ENCODE results near the gene GUCA2B.

GUCA2B gene

DNA sequence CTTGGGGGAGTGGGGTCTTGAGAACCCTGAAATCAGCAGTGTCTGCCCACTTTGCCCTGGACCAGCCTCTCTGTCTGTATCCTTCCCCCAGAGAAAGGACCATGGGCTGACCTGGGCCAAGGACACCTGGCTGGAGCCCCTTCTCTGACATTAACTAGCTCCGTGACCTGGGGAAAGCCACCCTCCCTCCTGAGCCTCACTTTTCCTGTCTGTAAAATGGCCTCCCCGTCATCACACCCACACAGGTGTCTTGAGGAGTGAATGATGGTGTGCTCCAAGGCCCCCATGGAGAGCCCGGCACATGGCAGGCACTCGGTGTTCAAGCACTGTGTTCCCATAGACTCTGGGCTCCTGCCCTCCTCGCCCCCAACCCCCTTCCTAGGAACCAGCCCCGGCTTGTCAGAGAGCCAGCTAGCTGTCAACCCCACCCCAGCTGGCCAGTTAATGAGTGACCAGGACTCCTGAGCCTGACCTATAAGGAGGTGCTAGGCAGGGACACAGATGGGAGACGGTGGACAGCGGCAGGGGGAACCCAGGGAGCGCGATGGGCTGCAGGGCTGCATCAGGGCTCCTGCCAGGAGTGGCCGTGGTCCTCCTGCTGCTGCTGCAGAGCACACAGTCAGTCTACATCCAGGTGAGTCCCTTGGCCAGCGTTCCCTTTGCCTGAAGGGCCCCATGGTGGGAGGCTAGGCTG is at the start of gene GUCA2B:
GUCA2B (plus strand) TSS at position 504 of the 694 bp plus-strand sequence; CDS start at position 545, 41 bp downstream.
- DNase-seq (ENCODE audit: low read depth in 1 of 2, low spot score in 1 of 2), result no peak

DNA sequence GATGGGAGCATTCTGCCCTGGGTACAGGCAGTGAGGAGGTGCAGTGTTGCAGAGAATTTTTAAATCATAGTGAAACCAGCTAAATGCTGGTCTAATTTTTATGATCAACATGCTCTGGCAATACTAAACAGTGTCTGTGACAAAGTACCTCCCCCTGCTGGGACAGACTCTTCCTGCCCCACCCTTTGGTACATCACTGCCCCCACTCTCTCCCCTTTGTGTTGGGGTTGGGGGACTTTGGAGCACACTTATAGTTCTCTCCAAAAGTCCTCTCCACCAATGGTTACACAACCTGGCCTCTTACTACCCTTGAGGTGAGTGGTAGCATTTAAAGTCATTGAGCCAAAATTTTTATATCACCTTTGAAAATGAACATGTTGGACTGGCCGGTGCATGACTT is 48.2 kb upstream of the GUCA2B start:
- no peak for DNase-seq (ENCODE audit: low read depth in 1 of 2, low spot score in 1 of 2)

DNA sequence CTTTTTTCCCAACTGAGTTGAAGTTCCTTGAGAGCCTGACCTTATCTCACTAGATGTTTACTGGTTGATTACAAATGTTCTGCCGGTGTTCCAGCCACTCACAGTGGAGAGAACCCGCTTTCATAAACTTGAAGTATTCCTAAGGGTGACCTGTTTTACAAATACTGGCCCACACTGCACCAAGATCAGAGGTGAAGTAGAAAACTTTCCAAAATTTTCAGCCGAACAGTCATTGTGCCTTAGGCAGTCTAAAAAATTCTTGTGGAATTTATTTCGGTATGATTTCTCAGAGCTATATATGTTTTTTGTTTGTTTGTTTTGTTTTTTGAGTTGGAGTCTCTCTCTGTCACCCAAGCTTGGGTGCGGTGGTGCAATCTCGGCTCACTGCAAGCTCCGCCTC is 44.9 kb upstream of the GUCA2B start:
- no peak for DNase-seq (ENCODE audit: low read depth in 1 of 2, low spot score in 1 of 2)

DNA sequence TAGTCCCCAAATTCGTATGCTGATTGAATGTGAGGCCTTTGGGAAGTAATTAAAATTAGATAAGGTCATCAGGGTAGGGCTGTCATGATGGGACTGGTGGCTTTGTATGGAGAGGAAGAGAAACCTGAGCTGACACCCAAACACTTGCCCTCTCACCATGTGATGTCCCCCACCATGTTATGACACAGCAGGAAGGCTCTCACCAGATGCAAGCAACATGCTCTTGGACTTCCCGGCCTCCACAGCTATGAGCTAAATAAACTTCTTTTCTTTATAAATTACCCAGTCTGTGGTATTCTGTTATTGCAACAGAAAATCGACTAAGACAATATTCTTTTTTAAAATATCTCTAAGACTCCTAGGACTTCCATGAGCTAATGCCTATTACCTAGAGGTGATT is 43.6 kb upstream of the GUCA2B start:
- no peak for DNase-seq (ENCODE audit: low read depth in 1 of 2, low spot score in 1 of 2)

DNA sequence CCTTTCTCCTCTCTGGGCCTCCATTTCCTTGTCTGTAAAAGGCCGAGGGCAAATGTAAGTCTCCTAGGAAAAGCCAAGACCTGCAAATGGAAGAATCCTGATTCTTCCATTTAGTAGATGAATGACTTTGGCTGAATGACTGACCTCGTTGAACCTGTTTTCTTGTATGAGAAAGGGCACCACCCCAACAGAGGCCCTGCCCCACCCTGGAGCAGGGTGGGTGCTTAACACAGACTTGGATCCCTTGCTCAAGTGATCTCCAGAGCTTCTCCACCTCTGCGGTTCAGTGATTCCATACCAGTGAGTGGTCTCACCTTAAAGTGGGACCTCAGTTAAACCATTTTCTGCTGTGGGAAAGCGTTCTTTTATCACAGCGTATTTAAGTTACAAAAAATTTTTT is 39.0 kb upstream of the GUCA2B start:
- DNase-seq (ENCODE audit: low read depth in 1 of 2, low spot score in 1 of 2), result no peak

DNA sequence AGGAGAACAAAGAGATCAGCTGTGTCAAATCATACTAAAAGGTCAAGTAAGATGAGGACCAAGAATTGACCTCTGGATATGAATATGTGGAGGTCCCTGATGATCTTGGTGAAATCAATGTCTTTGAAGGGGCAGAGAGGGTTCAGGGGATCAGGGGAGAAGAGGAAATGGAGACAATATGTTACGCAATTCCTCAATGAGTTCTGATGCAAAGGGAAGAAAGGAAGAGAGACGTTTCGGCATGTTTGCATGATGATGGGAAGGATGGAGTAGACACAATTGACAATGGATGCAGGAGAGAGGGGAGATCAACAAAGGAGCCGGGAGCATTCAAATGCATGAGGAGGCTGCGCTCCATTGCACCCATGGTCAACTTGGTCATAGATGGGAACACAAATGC is 36.0 kb upstream of the GUCA2B start:
- no peak for DNase-seq (ENCODE audit: low read depth in 1 of 2, low spot score in 1 of 2)

DNA sequence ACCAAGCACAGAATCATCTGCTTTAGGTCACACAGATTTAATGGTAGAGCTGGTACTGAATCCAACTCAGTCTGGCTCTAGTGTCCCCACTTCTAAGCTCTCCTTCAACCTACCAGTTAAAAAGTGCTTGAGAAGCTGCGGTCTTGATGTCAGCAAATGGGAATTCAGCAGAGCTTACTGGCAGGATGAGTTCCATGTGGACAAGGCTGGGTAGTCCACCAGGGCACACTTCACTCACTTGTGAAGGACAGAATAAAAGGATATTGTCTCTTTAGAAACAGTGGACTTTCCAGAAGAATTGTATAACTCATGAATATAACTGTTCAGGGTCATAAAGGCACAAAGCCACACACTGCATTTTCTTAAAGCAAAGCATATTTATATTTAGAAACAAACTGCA is 35.1 kb upstream of the GUCA2B start:
- no peak for DNase-seq (ENCODE audit: low read depth in 1 of 2, low spot score in 1 of 2)

DNA sequence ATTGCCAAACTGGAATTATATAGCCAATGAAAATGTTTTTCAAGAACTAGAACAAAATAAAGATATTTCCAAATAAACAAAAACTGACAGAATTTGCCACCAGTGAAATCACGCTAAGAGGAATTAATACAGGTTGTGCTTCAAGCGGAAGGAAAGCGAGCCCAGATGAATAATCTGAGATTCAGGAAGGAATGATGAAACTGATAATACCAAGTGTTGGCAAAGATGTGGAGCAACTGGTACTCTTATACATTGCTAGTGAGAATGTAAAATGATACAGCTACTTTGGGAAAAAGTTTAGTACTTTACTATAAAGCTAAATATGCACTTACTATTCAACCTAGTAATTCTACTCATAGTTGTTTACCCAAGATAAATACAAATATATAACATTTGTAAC is 30.8 kb upstream of the GUCA2B start:
- no peak for DNase-seq (ENCODE audit: low read depth in 1 of 2, low spot score in 1 of 2)

DNA sequence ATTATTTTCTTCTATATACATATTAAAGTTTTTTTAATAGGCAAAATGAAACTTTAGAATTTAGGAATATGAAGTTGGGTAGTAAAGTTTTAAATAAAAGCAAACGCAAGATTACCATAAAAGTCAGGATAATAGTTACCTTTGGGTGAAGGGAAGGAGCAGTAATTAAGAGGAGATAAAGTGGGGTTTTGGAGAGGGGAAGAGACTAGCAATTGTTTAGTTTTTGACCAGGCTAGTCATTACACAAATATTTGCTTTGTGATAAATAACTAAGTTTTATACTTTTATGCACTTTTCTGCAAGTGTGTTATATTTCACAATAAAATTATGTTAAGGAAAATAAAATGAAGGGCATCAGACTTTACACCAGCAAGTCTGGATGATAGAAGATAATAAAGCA is 27.7 kb upstream of the GUCA2B start:
- no peak for DNase-seq (ENCODE audit: low read depth in 1 of 2, low spot score in 1 of 2)

DNA sequence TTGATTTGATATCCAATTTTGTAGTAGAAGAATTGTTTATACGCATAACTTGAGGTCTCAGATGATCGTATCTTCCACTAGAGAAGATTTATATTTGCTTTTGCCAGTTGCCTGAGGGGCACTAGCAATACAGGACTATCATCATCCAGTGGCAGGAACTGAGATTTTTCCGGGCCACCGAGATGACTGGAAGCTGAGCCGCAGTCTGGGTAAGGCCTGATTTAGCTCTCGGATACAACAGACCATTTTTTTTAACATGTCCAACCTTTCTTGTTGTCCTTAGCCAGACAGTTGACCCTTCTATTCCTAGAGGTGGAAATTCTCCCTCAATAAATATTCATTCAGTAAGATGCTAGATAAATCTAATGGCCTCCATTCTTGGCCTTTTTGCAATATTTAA is 25.4 kb upstream of the GUCA2B start:
- DNase-seq (ENCODE audit: low read depth in 1 of 2, low spot score in 1 of 2), result no peak

DNA sequence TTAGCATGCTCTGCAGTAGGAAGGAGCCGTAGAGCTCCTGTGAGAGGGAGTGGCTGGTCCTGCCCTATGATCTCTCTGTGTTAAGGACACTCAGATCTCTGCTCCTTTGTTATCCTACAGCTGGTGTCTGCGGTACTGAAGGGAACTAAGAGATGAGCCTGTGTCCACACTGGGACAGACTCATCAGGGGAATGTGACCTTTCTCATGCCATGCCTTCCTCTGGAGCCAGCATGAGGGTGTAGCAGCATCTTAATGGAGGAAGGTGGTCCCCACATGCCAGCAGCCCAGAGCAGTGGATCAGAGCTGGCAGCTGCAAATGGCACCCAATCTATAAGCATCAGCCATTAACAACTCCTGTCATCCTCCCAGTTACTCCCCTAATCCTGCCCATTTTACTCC is 24.7 kb upstream of the GUCA2B start:
- DNase-seq (ENCODE audit: low read depth in 1 of 2, low spot score in 1 of 2), result no peak

DNA sequence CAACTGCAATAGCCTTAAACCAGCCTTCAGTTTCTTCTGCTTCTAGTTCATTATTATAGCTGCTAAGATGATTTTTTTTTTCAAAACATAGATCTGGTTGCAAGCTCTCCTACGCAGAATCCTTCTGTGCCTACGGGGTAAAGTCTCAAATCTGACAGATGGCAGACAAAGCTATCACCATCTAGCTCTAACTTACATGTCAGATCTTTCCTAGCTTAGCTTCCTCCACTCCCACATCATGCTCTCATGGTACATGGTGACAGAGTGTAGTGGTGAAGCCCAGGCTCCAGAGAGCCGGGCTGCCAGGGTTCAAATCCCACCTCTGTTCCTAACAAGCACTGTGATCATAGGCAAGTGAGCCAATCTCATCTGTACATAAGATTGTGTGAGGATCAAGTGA is 24.2 kb upstream of the GUCA2B start:
- DNase-seq (ENCODE audit: low read depth in 1 of 2, low spot score in 1 of 2), result no peak

DNA sequence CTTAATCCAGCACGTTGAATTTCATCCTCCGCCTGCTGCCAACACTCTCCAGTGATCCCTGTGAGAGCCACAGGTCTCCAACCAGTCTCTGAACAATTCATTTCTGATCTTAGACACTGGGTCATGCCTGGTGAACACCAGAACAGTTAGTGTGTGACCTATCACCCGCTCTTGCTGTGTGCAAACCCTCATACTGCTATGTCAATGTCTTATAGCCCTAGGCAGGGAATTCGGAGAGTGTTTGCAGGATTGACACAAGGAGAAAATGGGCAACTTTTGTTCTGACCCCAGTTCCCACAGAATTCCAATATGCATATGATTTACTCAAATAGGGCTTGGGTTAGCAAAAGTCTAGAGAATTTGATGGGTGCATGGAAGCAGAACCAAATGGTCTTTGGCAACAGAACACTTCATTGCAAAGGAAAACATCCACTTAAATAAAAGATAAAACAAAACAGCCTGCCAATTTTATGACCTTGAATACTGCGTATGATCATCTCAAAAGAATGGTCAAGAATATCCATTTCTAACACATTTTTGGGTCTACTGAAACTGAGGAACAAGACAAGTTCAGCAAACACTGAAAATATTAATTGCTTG is 23.0 kb upstream of the GUCA2B start:
- no peak for DNase-seq (ENCODE audit: low read depth in 1 of 2, low spot score in 1 of 2)

DNA sequence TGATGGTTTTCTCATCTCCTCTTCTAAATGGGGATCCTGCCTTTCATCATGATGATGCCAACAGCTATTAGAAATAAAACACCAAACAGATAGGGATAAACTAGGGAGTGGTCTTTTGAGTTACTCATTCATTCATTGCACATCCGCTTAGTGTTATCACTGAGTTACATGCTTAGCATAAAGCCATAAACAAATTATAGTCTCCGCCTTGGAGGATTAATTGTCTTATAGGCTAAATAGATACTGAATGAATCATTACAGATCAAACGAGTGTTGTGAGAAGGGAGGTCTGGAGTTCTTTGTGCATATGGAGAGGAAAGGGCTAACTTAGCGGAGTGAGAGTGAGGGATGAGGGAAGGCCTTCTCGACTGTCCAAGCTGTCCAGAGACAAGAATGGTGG is 19.8 kb upstream of the GUCA2B start:
- no peak for DNase-seq (ENCODE audit: low read depth in 1 of 2, low spot score in 1 of 2)

DNA sequence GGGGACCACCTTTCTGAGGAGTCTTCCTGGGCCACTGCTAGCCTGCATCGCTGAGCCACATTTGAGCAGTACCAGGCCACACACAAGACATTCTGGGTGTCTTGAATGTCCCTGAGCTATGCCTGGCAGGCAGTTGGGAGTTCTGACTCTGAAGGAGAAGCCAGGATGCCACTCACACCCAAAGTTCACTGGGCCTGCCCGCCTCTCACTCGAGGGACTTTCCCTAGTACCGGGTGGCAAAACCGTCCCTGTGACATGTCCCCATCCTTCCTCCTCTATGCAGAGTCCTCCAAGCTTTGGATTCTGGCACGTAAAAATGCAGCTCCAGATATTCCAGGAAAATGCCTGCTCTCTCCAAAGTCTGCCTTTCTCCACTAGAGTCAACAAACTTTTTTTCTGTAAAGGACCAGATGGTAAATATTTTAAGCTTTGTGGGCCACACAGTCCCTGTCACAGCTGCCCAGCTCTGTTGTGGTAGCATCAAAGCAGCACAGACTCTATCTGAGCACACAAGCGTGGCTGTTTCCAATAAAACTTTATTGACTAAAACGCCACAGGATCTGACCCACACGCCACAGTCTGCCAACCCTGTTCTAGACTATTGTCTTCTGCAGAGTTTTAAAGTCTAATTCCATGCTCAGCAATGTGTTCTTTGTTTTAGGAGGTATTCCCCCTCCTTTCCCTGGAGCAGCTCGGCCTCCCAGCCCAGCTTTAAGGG is 19.2 kb upstream of the GUCA2B start:
- DNase-seq (ENCODE audit: low read depth in 1 of 2, low spot score in 1 of 2), result no peak

DNA sequence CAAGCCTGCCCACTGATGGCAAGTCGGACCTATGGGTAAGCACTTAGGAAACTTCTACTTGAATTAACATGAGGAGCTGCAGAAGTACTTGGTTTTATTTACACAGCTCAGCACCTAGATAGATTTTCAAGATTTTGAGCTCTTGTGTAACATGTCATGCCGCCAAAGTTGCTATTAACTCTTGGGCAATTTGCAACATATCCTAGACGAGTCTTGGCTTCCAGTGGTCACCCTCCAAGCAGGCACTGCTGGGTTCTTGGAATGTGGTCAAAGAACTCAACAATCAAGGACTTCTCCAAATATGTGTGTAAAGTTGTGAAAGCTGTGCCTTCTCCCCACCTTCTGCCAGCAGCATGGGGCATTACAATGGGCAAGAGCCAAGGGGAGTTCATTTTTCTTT is 17.8 kb upstream of the GUCA2B start:
- DNase-seq (ENCODE audit: low read depth in 1 of 2, low spot score in 1 of 2), result no peak

DNA sequence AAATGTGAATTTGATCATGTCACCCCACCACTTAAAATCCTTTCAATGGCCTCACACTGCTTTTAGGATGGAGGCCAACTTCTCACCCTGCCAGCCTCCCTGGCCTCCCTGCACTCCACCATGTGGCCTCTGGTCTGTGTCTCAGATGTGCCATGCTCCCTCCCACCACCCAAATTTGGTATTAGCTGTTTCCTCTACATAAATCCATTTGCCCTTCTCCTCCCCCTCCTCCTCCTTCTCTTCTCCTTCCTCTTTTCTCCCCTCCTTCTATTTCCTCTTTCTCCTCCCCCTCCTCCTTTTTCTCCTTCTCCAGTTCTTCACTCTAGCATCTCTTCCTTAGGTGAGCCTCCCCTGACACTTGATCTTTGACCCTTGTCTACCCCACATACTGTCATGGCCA is 16.7 kb upstream of the GUCA2B start:
- no peak for DNase-seq (ENCODE audit: low read depth in 1 of 2, low spot score in 1 of 2)

DNA sequence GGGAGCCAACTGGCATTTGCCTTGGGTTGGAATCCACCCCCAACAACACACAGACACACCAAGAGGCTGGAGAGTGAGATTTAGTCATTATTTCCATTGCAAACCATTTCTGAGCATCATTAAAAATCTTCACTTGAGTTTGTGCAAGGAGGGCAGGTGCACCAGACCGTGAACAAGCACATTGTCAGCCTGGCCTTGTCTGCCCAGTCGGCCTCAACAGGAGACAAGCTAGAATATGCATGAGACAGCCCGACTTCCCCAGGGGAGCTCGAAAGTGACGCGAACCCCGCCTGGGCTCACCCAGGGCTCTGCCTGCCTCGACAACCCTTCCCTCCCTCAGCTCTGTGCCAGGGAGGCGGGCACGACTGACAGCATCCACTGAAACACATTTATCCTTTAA is 15.4 kb upstream of the GUCA2B start:
- no peak for DNase-seq (ENCODE audit: low read depth in 1 of 2, low spot score in 1 of 2)

DNA sequence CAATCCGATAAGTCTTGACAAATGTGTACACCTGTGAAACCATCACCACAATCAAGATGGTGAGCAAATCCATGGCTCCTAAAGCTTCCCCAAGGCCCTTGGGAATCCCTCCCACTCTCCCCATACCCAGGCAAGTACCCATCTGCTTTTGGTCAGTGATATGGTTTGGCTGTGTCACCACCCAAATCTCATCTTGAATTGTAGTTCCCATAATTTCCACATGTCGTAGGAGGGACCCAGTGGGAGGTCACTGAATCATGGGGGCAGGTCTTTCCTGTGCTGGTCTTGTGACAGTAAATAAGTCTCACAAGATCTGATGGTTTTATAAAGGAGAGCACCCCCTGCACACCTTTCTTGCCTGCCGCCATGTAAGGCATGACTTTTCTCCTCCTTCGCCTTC is 14.6 kb upstream of the GUCA2B start:
- no peak for DNase-seq (ENCODE audit: low read depth in 1 of 2, low spot score in 1 of 2)

DNA sequence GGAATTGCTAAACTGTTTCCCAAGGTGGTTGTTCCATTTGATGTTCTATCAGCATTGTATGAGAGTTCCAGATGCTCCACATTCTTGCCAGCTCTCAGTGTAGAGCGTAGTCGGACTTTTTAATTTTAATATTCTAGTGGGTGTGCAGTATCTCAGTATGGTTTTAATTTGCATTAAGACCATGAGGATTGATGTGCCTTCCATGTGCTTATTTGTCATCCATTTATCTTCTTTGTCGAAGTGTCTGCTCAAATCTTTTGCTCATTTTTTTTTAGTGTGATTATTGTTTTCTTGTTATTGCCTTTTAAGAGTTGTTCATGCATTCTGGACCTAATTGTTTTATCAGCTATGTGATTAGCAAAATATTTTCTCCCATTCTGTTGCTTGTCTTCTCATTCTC is 13.8 kb upstream of the GUCA2B start:
- no peak for DNase-seq (ENCODE audit: low read depth in 1 of 2, low spot score in 1 of 2)

DNA sequence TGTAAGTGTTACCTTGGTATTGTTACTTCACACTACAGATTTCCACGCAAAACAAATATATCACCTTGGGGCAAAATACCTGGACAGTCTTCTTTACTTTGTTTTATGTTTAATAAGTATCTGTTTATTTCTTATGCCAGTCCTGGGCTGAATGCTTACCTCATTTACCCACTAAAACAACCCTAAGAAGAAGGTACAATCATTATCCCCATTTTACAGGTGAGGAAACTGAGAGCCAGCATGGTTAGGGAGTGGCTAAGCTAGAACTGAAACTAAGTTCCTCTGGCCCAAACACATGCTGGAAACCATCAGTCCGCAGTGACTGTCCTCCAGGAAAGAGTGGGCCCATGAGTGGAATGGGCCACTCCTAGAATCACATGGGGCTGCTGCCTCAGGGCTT is 13.0 kb upstream of the GUCA2B start:
- DNase-seq (ENCODE audit: low read depth in 1 of 2, low spot score in 1 of 2), result no peak

DNA sequence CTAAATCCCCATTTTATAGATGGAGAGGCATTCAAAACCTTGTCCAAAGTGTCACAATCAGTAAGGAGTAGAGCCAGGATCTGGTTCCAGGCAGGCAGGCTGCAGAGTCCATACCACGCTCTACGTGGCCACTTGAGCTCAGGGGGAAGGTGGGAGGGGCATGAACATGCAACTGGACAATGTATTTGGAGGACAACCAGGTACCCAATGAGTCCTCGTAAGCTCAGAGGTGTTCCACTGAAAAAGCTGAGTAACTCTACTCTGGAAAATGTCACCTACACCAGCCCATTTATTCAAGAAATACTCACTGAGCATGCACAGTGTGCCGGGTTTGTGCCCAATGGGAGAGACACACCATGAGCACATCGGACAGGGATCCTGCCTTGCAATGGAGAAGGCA is 11.2 kb upstream of the GUCA2B start:
- no peak for DNase-seq (ENCODE audit: low read depth in 1 of 2, low spot score in 1 of 2)
